ENCODE data around the gene DUOXA1. TPM values are rescaled to one million over a fixed set of nuclear protein-coding genes. Genes with fewer than 3 reads are reported as not detected.

The DUOXA1 gene
- 14.4 TPM for total RNA-seq

DNA sequence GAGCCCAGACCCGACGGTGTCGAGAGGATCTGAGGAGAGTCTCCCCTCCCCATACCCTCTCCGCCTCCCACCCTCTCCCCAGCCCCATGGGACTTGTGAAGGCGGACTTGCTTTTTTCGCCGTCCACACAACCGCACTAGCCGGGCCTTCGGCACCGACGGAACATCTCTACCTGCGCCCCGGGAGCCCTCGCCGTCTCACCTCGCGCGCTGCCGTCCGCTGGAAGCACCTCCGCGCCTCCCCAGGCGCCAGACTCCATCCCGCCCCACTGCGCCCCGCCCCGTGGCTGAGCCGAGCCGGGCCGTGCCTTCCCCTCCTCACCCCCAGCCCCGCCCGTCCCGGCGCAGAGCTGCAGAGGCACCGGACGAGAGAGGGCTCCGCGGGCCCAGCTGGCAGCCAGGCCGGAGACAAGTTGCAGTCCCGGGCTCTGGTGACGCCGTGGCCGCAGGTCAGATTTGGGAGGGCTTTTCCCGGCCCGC, at the start of gene DUOXA1, which contains the start of gene DUOX1:
DUOXA1 (minus strand) TSS at position 229 of the 479 bp plus-strand sequence. CDS start 6,865 bp downstream, outside the sequence.
DUOX1 (plus strand) TSS at position 344 of the 479 bp plus-strand sequence. CDS start 1,973 bp downstream, outside the sequence.
- DNase-seq = no peak

DNA sequence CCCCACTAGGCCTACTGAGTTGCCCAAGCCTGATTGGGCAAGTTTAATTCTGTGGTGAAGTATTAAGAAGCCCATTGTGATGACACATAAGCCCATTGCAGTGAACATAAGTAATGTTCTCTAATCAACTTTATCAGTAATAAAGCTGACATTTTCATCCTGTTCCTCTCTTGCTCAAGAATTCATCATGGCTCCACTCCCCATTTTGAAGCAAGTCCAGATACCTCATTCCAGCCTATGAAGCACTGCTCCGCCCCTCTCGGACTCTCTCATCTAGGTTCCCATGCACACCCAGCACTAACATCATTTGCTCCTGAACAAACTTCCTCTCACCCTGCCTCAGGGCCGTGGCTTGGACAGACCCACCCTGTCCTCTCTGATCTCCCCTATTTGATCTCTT, 47.6 kb upstream of the DUOXA1 start:
- no peak for DNase-seq

DNA sequence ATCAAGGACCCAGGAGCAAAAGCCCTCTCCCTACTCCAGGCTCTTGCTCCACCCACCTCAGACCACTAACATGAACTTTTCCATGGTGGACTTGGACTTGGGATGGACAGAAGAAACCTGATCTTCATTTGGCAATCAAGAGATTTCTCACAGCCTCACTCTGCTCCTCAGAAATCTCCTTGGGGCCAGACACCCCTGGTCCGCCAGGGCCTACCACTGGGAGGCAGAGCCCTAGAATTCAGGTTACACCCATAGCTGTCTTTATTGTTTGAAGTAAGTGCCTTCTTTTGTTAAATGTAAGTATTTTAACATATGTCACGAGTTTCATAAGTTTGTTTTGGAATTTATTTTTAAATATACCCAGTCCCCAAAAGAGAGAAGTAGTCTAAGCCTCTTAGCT, 44.9 kb upstream of the DUOXA1 start:
- DNase-seq = no peak

GRCh38 chr15:45174069-45174468, 44.4 kb upstream of the DUOXA1 start:
- no peak for DNase-seq

GRCh38 chr15:45171912-45172311, 42.2 kb upstream of the DUOXA1 start:
- no peak for DNase-seq

DNA sequence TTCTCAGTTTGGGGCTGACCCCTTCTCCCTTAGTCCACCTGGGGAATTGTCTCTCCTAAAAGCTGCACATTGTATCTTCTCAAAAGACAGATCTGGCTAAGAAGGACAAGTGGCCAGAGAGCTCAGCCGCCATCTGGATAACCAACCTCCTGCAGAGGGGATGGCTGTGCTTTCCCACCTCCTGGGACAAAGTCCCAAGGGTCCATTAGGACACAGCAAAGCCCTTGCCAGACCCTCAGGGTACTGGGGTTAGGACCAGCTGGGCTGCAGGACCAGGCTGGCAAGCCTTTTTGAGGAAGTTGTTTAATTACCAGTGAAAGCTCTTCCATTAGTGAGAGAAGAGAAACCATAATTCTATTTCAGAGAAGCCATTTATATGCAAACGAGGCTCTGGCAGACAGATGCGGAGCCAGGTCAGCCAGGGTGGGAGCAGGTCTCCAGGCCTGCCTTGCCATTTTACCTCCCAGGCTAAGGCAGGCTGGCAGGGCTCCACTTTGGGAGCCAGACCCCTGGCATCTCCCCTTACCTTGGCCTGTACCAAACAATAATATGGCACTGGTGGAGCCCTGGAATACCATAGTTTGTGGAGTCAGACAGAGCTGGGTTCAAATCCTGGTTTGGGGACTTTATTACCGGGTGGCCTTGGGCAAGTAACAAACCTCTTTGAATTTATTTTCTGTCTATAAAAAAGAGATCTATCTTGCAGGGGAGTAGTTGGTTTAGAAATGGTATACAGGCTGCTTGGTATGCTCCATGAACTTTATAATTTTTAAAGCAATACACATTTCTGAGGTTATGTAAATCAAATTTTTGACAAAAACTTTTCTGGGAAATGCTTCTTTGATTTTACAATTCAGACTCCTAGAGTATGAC, 40.2 kb upstream of the DUOXA1 start:
- DNase-seq = no peak

GRCh38 chr15:45168751-45169551, 39.3 kb upstream of the DUOXA1 start:
- no peak for DNase-seq

DNA sequence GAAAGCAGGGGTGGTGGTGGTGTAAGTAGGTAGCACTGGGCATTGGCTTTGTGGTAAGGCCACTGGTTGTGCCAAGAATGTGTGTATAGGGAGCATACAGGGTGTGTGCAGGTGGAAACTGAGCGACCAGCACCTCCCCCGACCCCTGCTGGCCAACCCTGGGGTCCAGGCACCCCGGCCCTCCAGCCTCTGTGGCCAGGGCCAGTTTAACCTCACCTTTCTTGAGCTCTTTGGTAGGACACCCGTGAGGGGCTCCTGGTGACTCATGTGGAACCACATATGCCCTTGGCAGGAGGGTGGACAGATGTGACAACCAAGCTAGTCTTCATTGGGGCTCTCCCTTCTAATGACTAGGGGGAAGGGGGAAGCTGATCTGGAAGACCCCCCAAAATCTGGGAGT, 38.6 kb upstream of the DUOXA1 start:
- no peak for DNase-seq

DNA sequence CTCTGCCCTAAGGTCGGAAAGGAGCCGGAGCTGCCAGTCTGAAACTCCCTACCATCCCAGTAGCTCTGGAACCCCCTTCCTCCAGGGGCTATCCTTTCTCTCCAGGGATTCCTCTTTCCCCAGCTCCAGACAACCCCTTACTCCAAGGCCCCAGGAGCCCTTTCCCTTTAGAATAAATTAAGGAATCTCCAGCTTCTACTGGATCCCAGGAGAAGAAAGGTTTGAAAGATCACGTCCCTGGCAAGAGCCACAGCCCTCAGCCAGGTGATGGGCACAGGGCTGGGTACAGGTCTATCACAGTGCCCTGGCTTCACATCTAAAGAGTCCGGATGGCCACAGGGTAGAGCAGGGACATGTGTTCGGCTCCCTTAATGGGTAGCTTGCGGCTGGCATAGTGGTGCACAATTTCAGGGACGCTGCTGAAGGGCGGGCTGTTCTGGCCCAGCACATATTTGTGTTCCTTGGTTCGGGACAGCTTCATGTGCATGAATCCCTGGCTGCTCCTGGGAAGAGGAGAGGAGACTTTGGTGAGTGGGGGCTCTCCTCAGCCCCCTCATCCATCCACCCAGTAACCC, 38.0 kb upstream of the DUOXA1 start:
- no peak for DNase-seq

DNA sequence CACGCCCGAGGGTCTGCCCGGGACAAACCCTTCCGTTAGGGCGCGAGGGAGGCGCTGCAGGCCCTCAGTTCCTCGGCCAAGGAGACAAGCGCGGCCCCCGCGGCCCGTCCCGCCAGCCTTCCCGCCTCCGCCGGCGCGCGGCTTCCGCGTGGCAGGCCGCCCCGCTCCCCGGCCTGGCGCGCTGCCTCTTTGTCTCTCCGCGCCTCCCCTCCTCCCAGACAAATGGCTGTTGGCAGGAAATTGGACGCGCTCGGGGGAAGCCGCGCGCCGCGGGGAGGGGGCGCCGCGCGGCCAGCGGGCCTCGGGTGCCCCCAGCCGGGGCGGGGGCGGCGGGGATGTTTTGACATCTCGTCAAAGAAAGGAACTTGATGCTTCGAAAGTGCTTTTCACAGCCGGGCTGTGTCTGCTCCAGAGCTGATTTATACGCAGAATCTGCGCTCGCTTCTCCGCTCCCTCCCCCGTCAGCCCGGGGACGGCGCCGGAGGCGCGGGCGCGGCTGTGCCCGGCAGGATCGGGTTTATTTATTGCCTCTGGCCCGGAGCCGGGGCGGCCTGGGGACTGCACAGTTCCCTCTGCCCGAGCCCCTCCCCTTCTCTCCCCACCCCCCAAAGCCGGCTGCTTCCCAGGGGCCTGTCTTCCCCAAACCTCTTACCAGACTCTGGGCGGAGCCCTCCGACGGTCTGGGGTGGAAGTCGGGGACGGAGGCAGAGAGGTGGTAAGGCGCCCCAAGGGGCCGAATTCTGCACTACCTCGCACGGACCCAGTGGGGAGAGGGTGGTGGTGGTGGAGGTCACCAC, 37.4 kb upstream of the DUOXA1 start:
- peak; percentile 71 for DNase-seq

GRCh38 chr15:45165536-45165935, 35.9 kb upstream of the DUOXA1 start:
- DNase-seq = no peak

DNA sequence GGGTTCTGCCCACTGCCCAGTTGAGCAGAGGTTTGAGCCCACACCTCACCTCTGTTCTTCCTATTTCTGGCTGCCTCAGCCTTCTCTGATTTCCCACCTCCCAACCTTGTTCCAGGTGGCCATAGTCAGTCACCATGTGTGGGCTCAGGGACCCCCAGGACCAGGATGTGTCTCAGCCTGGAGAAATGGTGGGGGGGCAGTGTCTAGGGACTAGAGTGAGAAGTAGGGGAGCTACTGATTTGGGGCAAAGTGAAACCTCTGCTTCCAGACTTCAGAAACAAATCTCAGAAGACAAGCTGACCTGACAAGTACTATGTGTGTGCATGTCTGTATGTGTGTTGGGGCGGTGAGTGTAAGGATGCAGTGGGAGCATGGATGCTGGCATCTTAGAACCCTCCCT, 35.2 kb upstream of the DUOXA1 start:
- DNase-seq = no peak

GRCh38 chr15:45163508-45163856, 33.8 kb upstream of the DUOXA1 start:
- no peak for DNase-seq

DNA sequence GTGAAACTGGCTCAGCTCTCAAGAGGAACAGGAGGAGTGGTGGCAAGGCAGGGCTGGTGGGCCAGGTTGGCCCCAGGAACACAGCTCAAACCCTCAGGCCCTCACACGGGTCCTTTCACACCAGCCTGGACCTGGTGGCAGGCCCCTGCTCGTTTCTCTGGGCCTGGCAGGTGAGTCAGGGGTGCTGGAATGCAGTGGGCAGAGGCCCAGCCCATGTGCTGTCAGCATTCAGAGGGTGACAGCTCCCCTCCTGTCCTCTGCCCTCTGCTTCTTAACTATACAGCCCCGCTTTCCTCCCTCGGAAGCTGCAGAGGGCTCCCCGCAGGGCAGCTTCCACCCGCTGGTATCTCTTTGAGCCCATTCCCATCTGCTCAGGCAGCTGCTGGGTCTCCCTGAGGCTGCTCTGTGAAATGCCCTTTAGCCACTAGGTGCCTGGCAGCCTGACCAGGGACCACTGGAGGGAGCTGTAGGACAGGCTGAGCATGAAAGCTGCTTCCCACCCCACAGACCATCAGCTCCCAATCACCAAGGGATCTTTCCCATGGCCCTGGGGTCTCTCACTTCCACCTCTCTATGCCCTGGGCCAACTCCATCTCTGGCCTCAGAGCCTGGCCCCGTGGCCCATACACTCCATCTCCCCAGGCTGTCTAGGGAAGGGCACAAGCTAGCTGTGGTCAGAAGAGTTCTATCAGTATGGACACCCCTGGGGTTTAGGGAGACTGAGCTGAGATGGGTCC, 33.3 kb upstream of the DUOXA1 start:
- peak; percentile 49 for DNase-seq

DNA sequence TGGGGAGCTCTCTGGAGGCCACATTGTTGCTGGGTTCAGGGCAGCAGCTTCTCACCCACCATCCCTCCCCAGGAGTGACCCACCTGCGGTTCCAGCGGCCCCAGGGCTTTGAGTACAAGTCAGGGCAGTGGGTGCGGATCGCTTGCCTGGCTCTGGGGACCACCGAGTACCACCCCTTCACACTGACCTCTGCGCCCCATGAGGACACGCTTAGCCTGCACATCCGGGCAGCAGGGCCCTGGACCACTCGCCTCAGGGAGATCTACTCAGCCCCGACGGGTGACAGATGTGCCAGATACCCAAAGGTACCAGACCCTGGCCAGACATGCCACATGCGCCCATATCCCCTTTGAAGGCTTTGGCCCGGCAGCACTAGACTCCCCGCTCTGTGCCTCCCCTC, 32.0 kb upstream of the DUOXA1 start:
- DNase-seq = no peak

GRCh38 chr15:45157974-45158373, 28.3 kb upstream of the DUOXA1 start:
- DNase-seq = peak; percentile 12

DNA sequence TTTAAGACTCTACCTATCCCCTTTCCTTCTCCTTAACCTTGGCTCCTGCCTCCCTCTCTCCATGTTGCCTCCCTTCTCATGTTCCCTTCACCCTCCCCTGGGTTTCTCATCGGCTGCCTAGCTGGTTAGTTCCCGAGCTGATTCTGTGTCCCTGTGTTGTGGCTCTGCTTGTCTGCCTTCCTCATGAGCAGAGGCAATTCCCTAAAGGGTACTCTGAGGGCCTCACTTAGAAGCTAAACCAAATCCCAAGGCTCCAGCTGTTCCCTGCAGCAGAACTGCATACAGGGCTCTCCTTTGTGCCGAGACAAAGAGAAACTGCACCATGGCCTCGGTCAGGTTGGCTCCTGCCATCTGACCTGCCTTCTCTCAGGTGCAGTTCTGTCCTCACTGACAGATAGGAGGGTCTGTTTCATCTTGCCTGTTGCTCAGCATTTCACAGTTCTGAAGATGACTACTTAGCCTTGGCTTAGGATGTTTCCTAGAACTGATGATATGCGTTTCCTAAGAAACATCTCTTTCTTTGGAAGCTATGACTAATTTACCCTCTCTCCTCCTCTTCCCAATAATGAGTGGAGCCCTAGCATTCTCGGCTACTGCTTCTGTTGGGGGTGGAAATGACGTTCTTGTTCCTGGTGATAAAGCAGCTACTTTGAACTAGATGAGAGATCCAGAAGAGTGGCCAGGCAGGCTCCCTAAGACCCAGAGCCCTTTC, 27.2 kb upstream of the DUOXA1 start:
- no peak for DNase-seq

DNA sequence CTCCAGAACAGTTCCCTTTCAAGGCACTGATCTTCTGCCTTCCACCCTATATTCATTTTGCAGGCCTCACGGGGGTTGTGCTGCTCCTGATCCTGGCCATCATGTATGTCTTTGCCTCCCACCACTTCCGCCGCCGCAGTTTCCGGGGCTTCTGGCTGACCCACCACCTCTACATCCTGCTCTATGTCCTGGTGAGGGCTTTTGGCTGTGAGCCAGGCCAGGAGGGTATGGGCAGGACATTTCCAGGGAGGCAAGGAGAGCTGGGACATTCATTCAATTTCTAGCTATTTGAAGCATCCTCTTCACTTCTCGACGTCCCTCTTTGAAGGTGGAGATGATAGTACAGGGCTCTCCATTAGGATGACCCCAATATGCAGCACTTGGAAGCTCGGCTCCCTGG, 26.1 kb upstream of the DUOXA1 start:
- no peak for DNase-seq

DNA sequence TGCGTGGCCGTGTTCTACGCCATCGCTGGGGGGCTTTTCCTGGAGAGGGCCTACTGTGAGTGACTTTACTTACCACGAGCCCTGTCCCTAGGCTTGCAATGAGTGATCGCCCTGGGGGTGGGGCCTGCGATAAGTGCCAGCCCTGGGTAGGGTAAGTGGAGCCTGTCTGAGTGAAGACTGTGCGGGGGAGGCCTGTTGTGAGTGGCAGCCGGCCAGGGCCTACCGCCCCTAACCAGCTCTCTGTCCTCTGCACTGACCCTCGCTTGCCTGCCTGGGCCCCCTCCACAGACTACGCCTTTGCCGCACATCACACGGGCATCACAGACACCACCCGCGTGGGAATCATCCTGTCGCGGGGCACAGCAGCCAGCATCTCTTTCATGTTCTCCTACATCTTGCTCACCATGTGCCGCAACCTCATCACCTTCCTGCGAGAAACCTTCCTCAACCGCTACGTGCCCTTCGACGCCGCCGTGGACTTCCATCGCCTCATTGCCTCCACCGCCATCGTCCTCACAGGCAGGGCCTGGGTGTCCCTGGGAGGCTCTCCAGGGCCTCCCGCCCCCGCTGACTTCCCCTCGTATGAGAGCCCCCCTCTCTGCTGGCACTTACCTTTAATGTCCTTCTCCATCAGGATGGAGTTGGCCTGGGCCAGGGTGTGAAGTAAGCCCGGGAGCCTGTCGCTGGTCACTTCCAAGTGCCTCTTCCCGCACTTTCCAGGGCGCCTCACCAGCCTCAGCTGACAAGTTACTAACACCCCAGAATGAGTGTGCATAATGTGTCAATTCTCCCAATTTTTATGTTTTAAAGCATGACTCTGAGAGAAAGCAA, 22.5 kb upstream of the DUOXA1 start:
- no peak for DNase-seq

- DNase-seq = no peak
Observed at GRCh38 chr15:45150997-45151396, 21.3 kb upstream of the DUOXA1 start.

Measured in skin of body (tissue), 2 donors.